T-cell (primary cell): ENCODE data around the gene B3GNT2. TPM values are rescaled to one million over a fixed set of nuclear protein-coding genes. Genes with fewer than 3 reads are reported as not detected.

Source experiments
- ATAC-seq, 4 experiments: fragments of 200-7000 bp in 3 of 4; fragments of 150-1000 bp in 1 of 4; cut with Tn5 transposase; replicated peaks in 1 of 4; 1 replicate in 3 of 4; 2 replicates in 1 of 4; pipeline ENCODE4 v1.10.0; 2021; ENCODE audit warnings: moderate library complexity in 3 of 4, mild to moderate bottlenecking in 2 of 4, moderate number of reproducible peaks in 1 of 4
- CTCF ChIA-PET, 2 donors: fragments of 300-600 bp; sonication (Branson Sonifier 250); formaldehyde crosslinking; loops; one replicate each; lab custom pipeline; 2022; ENCODE audit warnings: antibody characterized with exemption in 2 of 2; lab: Charles Lee
- POLR2A ChIA-PET, 2 donors: fragments of 300-600 bp; sonication (Branson Sonifier 250); formaldehyde crosslinking; loops; one replicate each; lab custom pipeline; 2022; ENCODE audit warnings: antibody characterized with exemption in 2 of 2; lab: Charles Lee
- DNase-seq, 35 experiments: peaks; one replicate each; pipeline versions ENCODE4 v3.0.0 to v3.0.0-alpha.2; 2013 to 2023
- H3K27ac ChIP-seq: one replicate; pipeline ENCODE4 v1.5.1; 2013; ENCODE audit warnings: low read length
- H3K27me3 ChIP-seq, 2 experiments: replicated peaks in 1 of 2; 1 replicate in 1 of 2; 2 replicates in 1 of 2; pipeline versions ENCODE4 v1.6.1 to v1.7.0; 2013; ENCODE audit warnings: low read length in 1 of 2, mixed read lengths in 1 of 2; ENCODE audit not compliant: control insufficient read depth in 2 of 2, insufficient read depth in 2 of 2; ENCODE audit errors: extremely low read depth in 1 of 2
- H3K36me3 ChIP-seq, 2 donors: 1 replicate in 1 of 2; 2 replicates in 1 of 2; pipeline versions ENCODE4 v1.6.1 to v1.7.0; 2013; ENCODE audit warnings: low read length in 1 of 2; ENCODE audit not compliant: control insufficient read depth in 2 of 2, insufficient read depth in 1 of 2; ENCODE audit errors: extremely low read depth in 1 of 2
- H3K4me1 ChIP-seq, 2 experiments: 1 replicate in 1 of 2; 2 replicates in 1 of 2; pipeline versions ENCODE4 v1.6.1 to v1.7.0; 2013; ENCODE audit warnings: low read length in 2 of 2, mixed read lengths in 1 of 2; ENCODE audit not compliant: insufficient read depth in 2 of 2, control insufficient read depth in 1 of 2; ENCODE audit errors: extremely low read depth in 1 of 2
- H3K4me3 ChIP-seq, 2 donors: 1 replicate in 1 of 2; 2 replicates in 1 of 2; pipeline versions ENCODE4 v1.5.1 to v1.7.0; 2013; ENCODE audit warnings: mild to moderate bottlenecking in 2 of 2, low read length in 1 of 2, moderate library complexity in 1 of 2; ENCODE audit not compliant: control insufficient read depth in 1 of 2; ENCODE audit errors: extremely low read depth in 1 of 2
- H3K9me3 ChIP-seq: 2 replicates; pipeline ENCODE4 v1.7.0; 2013
- H3K27ac Mint-ChIP-seq, 2 donors: one replicate each; pipeline ENCODE4 v1.8.0; 2020 to 2021; ENCODE audit warnings: mild to moderate bottlenecking in 2 of 2, mixed read lengths in 2 of 2
- H3K27me3 Mint-ChIP-seq, 2 donors: one replicate each; pipeline ENCODE4 v1.8.0; 2021 to 2022; ENCODE audit warnings: mixed read lengths in 2 of 2
- H3K36me3 Mint-ChIP-seq: one replicate; pipeline ENCODE4 v1.8.0; 2021; ENCODE audit warnings: mixed read lengths
- H3K4me1 Mint-ChIP-seq, 3 donors: one replicate each; pipeline ENCODE4 v1.8.0; 2020 to 2022; ENCODE audit warnings: mixed read lengths in 3 of 3, mild to moderate bottlenecking in 1 of 3
- H3K4me3 Mint-ChIP-seq, 3 donors: one replicate each; pipeline ENCODE4 v1.8.0; 2020 to 2022; ENCODE audit warnings: mild to moderate bottlenecking in 3 of 3, mixed read lengths in 3 of 3, moderate library complexity in 3 of 3
- H3K9me3 Mint-ChIP-seq, 3 donors: one replicate each; pipeline ENCODE4 v1.8.0; 2020 to 2022; ENCODE audit warnings: mixed read lengths in 3 of 3
- WGBS: methylation state at CpG from one replicate; pipeline ENCODE4 v1.1.5; 2013; ENCODE audit warnings: missing lambda C conversion rate; ENCODE audit not compliant: insufficient coverage; 5-methylcytosine and 5-hydroxymethylcytosine counted together
- total RNA-seq, 35 experiments: library from RNA in 6 of 35; stranded (reverse) in 6 of 35; fragments of 120-200 nt in 1 of 35; gene quantifications; one replicate each; pipeline versions ENCODE4 v1.2.1 to v1.2.4 and lab custom pipeline; 2013 to 2026

The B3GNT2 gene
- total RNA-seq, 5 donors from 2014 or later (not counting 1 experiment from before 2014, with no cell fraction given), result 20.9 to 47.3 (median 22.4) TPM

DNA sequence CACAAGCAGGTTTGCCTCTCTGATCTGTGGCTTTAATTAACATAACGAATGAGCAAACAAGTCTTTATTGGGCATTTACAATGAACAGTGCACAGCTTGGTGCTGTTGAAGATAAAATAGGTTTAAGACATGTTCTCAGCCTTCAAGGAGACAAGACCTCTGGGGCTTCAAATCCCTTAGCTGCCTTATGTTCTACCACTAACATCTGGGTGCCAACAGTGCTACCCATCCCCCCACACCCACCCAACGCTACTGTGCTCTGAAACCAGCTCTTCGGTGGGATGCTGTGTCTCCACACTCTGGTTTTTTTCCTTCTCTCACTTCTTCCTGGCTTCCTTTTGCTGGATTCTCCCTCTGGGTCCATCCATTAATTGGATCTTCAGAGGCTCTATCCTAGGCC is 14.1 kb upstream of the B3GNT2 start:
- Mint-ChIP-seq H3K4me3 (no peak overlapping the region), H3K27ac (no peak overlapping the region), H3K4me1 (peaks cover 4 to 19% (median 6%) of the 10 kb centered on the region in 3 donors), H3K27me3 (no peaks in the 10 kb centered on the region), H3K36me3 (no peaks in the 10 kb centered on the region), H3K9me3 (no peaks in the 10 kb centered on the region)
- no peaks in the 10 kb centered on the region for H3K36me3 ChIP-seq
- H3K4me3 ChIP-seq, result no peak overlapping the region
- H3K27ac ChIP-seq, result no peak overlapping the region
- CTCF ChIA-PET, result no interaction called here
- no peaks in the 10 kb centered on the region for H3K9me3 ChIP-seq
- DNase-seq, result no peak
- peaks cover 2 to 5% of the 10 kb centered on the region in 2 experiments for H3K4me1 ChIP-seq
- POLR2A ChIA-PET, result interaction anchor here in 1 of 2 donors (0.5 kb wide), 1 partner anchor 21 kb away, joined by 4 read pairs; no protein-coding TSS in a partner anchor
- ATAC-seq, result no peak
- 55% methylated on average over 3 of the region's 3 CpGs for WGBS
- H3K27me3 ChIP-seq, result no peaks in the 10 kb centered on the region

DNA sequence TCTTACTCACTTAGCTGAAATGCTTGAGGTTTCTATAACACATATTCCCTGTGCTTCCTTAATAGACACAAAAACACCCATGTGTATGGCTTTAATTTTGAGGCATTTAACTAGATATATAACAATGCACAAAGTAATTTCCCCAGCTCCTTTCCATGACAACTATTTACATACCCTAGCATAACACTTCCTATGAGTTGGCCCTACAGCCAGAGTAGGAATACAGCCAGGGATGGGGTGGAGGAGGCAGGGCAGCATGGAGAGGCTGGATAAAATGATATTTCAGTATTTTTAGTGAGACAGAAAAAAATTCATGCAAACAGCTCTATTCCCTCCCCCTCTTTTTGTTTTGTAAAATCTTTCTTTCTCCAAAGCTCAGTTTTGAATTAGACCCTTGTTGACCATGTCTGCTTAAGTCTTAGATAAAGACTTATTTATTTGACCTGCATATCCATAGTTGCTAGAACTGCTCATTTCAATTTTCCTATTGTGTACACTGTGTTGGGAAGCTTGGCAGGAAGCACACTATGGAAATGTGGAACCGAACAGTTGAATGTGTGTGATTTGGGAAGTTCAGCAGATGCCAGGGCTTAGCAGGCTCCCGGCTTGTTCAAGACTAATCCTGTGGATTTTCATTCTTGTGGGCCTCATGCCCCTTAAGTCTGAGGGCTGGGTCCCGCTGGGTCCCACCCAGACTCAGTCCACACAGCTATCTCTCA is 11.2 kb upstream of the B3GNT2 start:
- H3K27ac Mint-ChIP-seq, result no peak overlapping the region
- ATAC-seq, result no peak
- no peak for DNase-seq
- peaks cover 0 to 4% of the 10 kb centered on the region in 2 experiments for H3K27me3 ChIP-seq
- H3K4me1 Mint-ChIP-seq, result peaks cover 4 to 19% (median 6%) of the 10 kb centered on the region in 3 donors
- no peak overlapping the region for H3K4me3 ChIP-seq
- no peaks in the 10 kb centered on the region for H3K36me3 Mint-ChIP-seq
- H3K27ac ChIP-seq, result no peak overlapping the region
- peaks cover 2 to 5% of the 10 kb centered on the region in 2 experiments for H3K4me1 ChIP-seq
- 50% methylated on average over 1 of the region's 3 CpGs for WGBS
- H3K9me3 Mint-ChIP-seq, result no peaks in the 10 kb centered on the region
- POLR2A ChIA-PET, result interaction anchor here (0.5 to 0.7 kb wide), 2 partner anchors 18 to 1643 kb away, joined by 3 read pairs; no protein-coding TSS in a partner anchor
- no peaks in the 10 kb centered on the region for H3K36me3 ChIP-seq
- H3K27me3 Mint-ChIP-seq, result no peaks in the 10 kb centered on the region
- H3K4me3 Mint-ChIP-seq, result no peak overlapping the region
- no peaks in the 10 kb centered on the region for H3K9me3 ChIP-seq
- CTCF ChIA-PET, result interaction anchor here in 1 of 2 donors (0.6 kb wide), 1 partner anchor 193 kb away, joined by 3 read pairs; no protein-coding TSS in a partner anchor

DNA sequence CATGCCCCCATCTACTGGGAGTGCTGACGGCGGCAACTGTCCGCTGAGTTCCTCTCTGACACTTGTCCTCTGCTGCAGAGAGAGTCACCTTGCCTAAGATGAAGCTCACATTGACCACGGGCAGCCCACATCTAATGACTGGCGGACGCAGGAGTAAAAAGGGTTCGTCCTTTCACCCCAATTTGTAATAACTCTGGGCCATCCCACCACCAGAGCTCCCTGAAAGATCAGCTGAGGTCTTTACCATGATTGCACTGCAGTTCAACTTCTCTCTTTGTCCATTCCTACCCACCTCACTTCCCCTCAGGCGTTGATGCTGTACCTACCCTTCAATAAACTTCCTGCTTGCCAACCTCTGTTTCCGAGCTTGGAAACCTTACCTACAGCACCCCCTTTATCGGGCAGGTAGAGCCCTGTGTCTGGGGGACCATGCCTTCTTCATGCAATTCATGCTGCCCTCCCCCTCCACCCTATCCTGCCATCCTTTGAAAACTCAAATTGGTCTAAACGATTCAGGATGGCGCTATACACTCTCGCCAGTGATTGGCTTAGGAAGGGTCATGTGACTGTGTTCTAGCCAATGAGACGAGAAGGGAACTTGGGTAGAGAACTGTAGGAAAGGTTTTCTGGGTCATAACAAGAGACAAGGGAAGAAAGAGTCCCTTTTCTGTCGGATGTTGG is 10.3 kb upstream of the B3GNT2 start:
- Mint-ChIP-seq H3K36me3 (no peaks in the 10 kb centered on the region), H3K9me3 (no peaks in the 10 kb centered on the region), H3K4me1 (peaks cover 4 to 19% (median 6%) of the 10 kb centered on the region in 3 donors), H3K27ac (no peak overlapping the region), H3K4me3 (no peak overlapping the region), H3K27me3 (no peaks in the 10 kb centered on the region)
- WGBS, result 83% methylated on average over 13 of the region's 15 CpGs
- ATAC-seq, result no peak
- Histone ChIP-seq H3K9me3 (no peaks in the 10 kb centered on the region), H3K27me3 (peaks cover 0 to 4% of the 10 kb centered on the region in 2 experiments), H3K4me3 (no peak overlapping the region), H3K4me1 (peaks cover 2 to 5% of the 10 kb centered on the region in 2 experiments), H3K36me3 (no peaks in the 10 kb centered on the region), H3K27ac (no peak overlapping the region)
- ChIA-PET CTCF (no interaction called here), POLR2A (no interaction called here)
- DNase-seq, result no peak

DNA sequence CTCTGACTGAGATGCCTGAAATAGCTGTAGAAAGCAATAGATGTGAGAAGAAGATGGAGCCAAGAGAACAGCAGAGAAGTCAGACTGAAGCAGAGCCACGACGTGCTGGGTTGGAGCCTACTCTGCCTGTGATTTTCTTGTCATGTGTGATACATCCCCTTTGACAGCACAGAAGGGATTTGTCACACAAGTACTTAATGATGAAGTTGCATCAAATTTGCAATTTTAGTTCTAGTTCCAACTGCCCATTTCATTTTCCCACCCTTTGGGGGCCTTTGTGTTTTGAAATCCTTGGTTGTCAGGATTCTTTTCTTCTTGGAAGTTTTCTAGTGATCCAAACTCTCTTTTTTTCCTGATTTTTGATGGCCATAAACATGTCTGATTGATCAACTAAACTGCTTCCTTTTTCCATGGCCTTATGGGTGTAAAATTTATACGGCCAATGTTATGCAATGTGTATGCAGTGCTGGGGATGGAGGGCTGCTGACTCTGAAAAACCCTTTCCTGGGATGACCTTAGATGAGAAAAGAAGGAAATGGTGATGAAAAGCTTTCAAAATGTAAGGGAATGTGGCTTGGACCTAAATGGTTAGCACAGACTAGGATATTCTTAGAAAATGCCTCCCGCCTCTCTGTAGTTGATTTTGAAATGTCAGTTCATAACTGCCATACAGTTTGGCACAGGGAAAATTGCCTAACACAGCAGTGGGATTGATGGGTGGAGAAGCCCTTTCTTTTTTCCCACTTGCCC is 9.6 kb upstream of the B3GNT2 start:
- Mint-ChIP-seq H3K9me3 (no peaks in the 10 kb centered on the region), H3K27ac (no peak overlapping the region), H3K4me3 (no peak overlapping the region), H3K36me3 (no peaks in the 10 kb centered on the region), H3K4me1 (peaks cover 2 to 13% (median 3%) of the 10 kb centered on the region in 3 donors), H3K27me3 (no peaks in the 10 kb centered on the region)
- Histone ChIP-seq H3K27ac (no peak overlapping the region), H3K36me3 (no peaks in the 10 kb centered on the region), H3K4me3 (no peak overlapping the region), H3K27me3 (peaks cover 0 to 4% of the 10 kb centered on the region in 2 experiments), H3K9me3 (no peaks in the 10 kb centered on the region), H3K4me1 (peaks cover 0 to 1% of the 10 kb centered on the region in 2 experiments)
- 100% methylated on average over 2 of the region's 4 CpGs for WGBS
- no peak for ATAC-seq
- CTCF ChIA-PET, result no interaction called here
- POLR2A ChIA-PET, result no interaction called here
- no peak for DNase-seq

DNA sequence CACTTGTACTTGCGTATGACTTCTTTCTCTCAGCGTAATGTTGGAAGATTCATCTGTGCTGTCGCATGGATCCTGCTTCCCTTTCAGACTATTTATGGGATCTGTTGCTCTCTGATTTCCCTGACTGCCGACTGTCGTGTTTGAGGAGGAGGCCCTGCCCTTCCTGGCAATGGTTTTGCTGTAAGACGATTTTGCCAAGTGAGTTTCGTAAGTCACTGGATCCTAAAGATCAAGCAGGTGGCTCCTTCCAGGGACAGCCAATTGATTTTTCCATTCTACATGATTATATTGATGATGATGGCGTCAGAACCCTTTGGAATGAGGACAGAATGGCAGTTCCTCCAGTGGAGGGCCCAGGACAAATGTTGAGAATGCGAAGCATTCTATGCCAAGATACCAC is 8.7 kb upstream of the B3GNT2 start:
- H3K36me3 ChIP-seq, result no peaks in the 10 kb centered on the region
- no peak overlapping the region for H3K4me3 ChIP-seq

DNA sequence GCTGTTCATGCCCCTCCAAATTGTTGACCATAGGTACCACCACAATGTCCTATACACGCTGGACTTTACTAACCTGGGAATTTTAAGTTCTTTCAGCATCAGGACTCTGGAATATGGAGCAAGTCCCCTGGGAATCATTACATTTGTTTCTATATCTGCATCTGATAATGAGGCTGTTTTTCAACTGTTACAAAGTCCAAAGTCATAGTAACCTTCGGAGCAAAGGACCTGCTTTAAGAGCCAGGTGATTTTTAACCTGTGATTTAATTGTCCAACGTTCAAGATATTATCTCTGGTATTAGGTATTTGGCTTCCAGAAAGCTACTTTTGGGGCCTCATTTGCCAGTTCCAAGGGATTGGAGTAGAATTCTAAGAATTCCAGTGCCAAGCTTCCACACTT is 7.5 kb upstream of the B3GNT2 start:
- ChIA-PET POLR2A (no interaction called here), CTCF (no interaction called here)

More for the DNA sequence above, 8.7 kb upstream of the B3GNT2 start:
- Mint-ChIP-seq H3K4me3 (no peak overlapping the region), H3K36me3 (no peaks in the 10 kb centered on the region), H3K27me3 (no peaks in the 10 kb centered on the region), H3K9me3 (no peaks in the 10 kb centered on the region), H3K4me1 (peaks cover 0 to 4% (median 0%) of the 10 kb centered on the region in 3 donors), H3K27ac (no peak overlapping the region)
- 80% methylated on average over 4 of the region's 9 CpGs for WGBS
- H3K27ac ChIP-seq, result no peak overlapping the region
- no peaks in the 10 kb centered on the region for H3K4me1 ChIP-seq
- ChIA-PET CTCF (no interaction called here), POLR2A (no interaction called here)
- DNase-seq (no peak), ATAC-seq (no peak)
- peaks cover 0 to 4% of the 10 kb centered on the region in 2 experiments for H3K27me3 ChIP-seq
- H3K9me3 ChIP-seq, result no peaks in the 10 kb centered on the region

More for the DNA sequence above, 7.5 kb upstream of the B3GNT2 start:
- Histone ChIP-seq H3K4me1 (no peaks in the 10 kb centered on the region), H3K27me3 (peaks cover 0 to 4% of the 10 kb centered on the region in 2 experiments), H3K27ac (no peak overlapping the region), H3K9me3 (no peaks in the 10 kb centered on the region), H3K4me3 (no peak overlapping the region), H3K36me3 (no peaks in the 10 kb centered on the region)
- ATAC-seq, result no peak
- Mint-ChIP-seq H3K9me3 (no peaks in the 10 kb centered on the region), H3K27me3 (no peaks in the 10 kb centered on the region), H3K4me3 (no peak overlapping the region), H3K27ac (no peak overlapping the region), H3K4me1 (peaks cover 0 to 8% (median 0%) of the 10 kb centered on the region in 3 donors), H3K36me3 (no peaks in the 10 kb centered on the region)
- DNase-seq, result no peak
- no CpG with 5 or more reads among the region's 3 CpGs for WGBS
